ENCODE data around the gene PARD3B.

PARD3B gene

GRCh38 chr2:204877691-204878090 is 332.4 kb downstream of the PARD3B start:
- no peaks in the 10 kb centered on the region for H3K36me3 Mint-ChIP-seq (ENCODE audit: low read depth)
- H3K4me3 Mint-ChIP-seq: no peak overlapping the region
- DNase-seq (no peak), ATAC-seq (no peak)
- peaks cover 8% of the 10 kb centered on the region for H3K9me3 Mint-ChIP-seq
- H3K4me1 Mint-ChIP-seq: peaks cover 22% of the 10 kb centered on the region
- no peak overlapping the region for H3K27ac Mint-ChIP-seq
- no peaks in the 10 kb centered on the region for H3K27me3 Mint-ChIP-seq

GRCh38 chr2:204880928-204881327 is 335.7 kb downstream of the PARD3B start:
- no peak overlapping the region for H3K27ac Mint-ChIP-seq
- no peak overlapping the region for H3K4me3 Mint-ChIP-seq
- no peaks in the 10 kb centered on the region for H3K27me3 Mint-ChIP-seq
- H3K4me1 Mint-ChIP-seq: peaks cover 20% of the 10 kb centered on the region
- H3K36me3 Mint-ChIP-seq (ENCODE audit: low read depth): no peaks in the 10 kb centered on the region
- DNase-seq (no peak), ATAC-seq (no peak)
- no peaks in the 10 kb centered on the region for H3K9me3 Mint-ChIP-seq

GRCh38 chr2:204881655-204882054 is 336.4 kb downstream of the PARD3B start:
- Mint-ChIP-seq H3K9me3 (no peaks in the 10 kb centered on the region), H3K36me3 (ENCODE audit: low read depth) (no peaks in the 10 kb centered on the region), H3K27ac (no peak overlapping the region), H3K27me3 (no peaks in the 10 kb centered on the region), H3K4me1 (peaks cover 20% of the 10 kb centered on the region), H3K4me3 (no peak overlapping the region)
- ATAC-seq (peak; percentile 80), DNase-seq (no peak)

GRCh38 chr2:204885747-204886146 is 340.5 kb downstream of the PARD3B start:
- DNase-seq (no peak), ATAC-seq (no peak)
- Mint-ChIP-seq H3K27me3 (no peaks in the 10 kb centered on the region), H3K27ac (no peak overlapping the region), H3K36me3 (ENCODE audit: low read depth) (no peaks in the 10 kb centered on the region), H3K4me3 (no peak overlapping the region), H3K4me1 (peaks cover 12% of the 10 kb centered on the region), H3K9me3 (no peaks in the 10 kb centered on the region)

- H3K4me1 Mint-ChIP-seq: peaks cover 3% of the 10 kb centered on the region
These were observed 341.4 kb downstream of the PARD3B start for GRCh38 chr2:204886713-204887112.

GRCh38 chr2:204888222-204888621 is 342.9 kb downstream of the PARD3B start:
- Mint-ChIP-seq H3K27me3 (no peaks in the 10 kb centered on the region), H3K36me3 (ENCODE audit: low read depth) (no peaks in the 10 kb centered on the region), H3K27ac (no peak overlapping the region), H3K4me1 (no peaks in the 10 kb centered on the region), H3K9me3 (no peaks in the 10 kb centered on the region), H3K4me3 (no peak overlapping the region)
- no peak for ATAC-seq
- DNase-seq: no peak

More at GRCh38 chr2:204886713-204887112, 341.4 kb downstream of the PARD3B start:
- Mint-ChIP-seq H3K27ac (no peak overlapping the region), H3K27me3 (no peaks in the 10 kb centered on the region), H3K9me3 (no peaks in the 10 kb centered on the region), H3K36me3 (ENCODE audit: low read depth) (no peaks in the 10 kb centered on the region), H3K4me3 (no peak overlapping the region)
- no peak for DNase-seq
- no peak for ATAC-seq

- H3K4me1 Mint-ChIP-seq: no peaks in the 10 kb centered on the region
- DNase-seq: no peak
- ATAC-seq: no peak
- no peaks in the 10 kb centered on the region for H3K36me3 Mint-ChIP-seq (ENCODE audit: low read depth)
- no peaks in the 10 kb centered on the region for H3K27me3 Mint-ChIP-seq
- H3K4me3 Mint-ChIP-seq: no peak overlapping the region
- H3K27ac Mint-ChIP-seq: no peak overlapping the region
- H3K9me3 Mint-ChIP-seq: no peaks in the 10 kb centered on the region
These were observed 345.4 kb downstream of the PARD3B start for GRCh38 chr2:204890680-204891079.

- Mint-ChIP-seq H3K9me3 (no peaks in the 10 kb centered on the region), H3K36me3 (ENCODE audit: low read depth) (no peaks in the 10 kb centered on the region), H3K4me3 (no peak overlapping the region), H3K27ac (no peak overlapping the region), H3K4me1 (no peaks in the 10 kb centered on the region), H3K27me3 (no peaks in the 10 kb centered on the region)
- no peak for ATAC-seq
- DNase-seq: no peak
These were observed 346.5 kb downstream of the PARD3B start for GRCh38 chr2:204891739-204892138.

- DNase-seq: no peak
- ATAC-seq: no peak
These were observed 347.4 kb downstream of the PARD3B start for GRCh38 chr2:204892506-204893255.

GRCh38 chr2:204896146-204896545 is 350.9 kb downstream of the PARD3B start:
- DNase-seq (no peak), ATAC-seq (no peak)
- Mint-ChIP-seq H3K27ac (no peak overlapping the region), H3K4me3 (no peak overlapping the region), H3K27me3 (no peaks in the 10 kb centered on the region), H3K36me3 (ENCODE audit: low read depth) (peaks cover 5% of the 10 kb centered on the region), H3K9me3 (peaks cover 18% of the 10 kb centered on the region), H3K4me1 (peaks cover 9% of the 10 kb centered on the region)

More at GRCh38 chr2:204892506-204893255, 347.4 kb downstream of the PARD3B start:
- H3K4me1 Mint-ChIP-seq: no peaks in the 10 kb centered on the region
- H3K4me3 Mint-ChIP-seq: no peak overlapping the region
- no peaks in the 10 kb centered on the region for H3K9me3 Mint-ChIP-seq
- no peaks in the 10 kb centered on the region for H3K36me3 Mint-ChIP-seq (ENCODE audit: low read depth)
- no peak overlapping the region for H3K27ac Mint-ChIP-seq
- no peaks in the 10 kb centered on the region for H3K27me3 Mint-ChIP-seq

- Mint-ChIP-seq H3K27ac (no peak overlapping the region), H3K9me3 (peaks cover 18% of the 10 kb centered on the region), H3K4me1 (peaks cover 10% of the 10 kb centered on the region), H3K36me3 (ENCODE audit: low read depth) (peaks cover 5% of the 10 kb centered on the region), H3K4me3 (no peak overlapping the region), H3K27me3 (no peaks in the 10 kb centered on the region)
- ATAC-seq (no peak), DNase-seq (no peak)
These were observed 352.3 kb downstream of the PARD3B start for GRCh38 chr2:204897561-204897960.

GRCh38 chr2:204898928-204899640 is 353.8 kb downstream of the PARD3B start:
- H3K27ac Mint-ChIP-seq: no peak overlapping the region
- H3K27me3 Mint-ChIP-seq: no peaks in the 10 kb centered on the region
- H3K9me3 Mint-ChIP-seq: peaks cover 18% of the 10 kb centered on the region
- peaks cover 5% of the 10 kb centered on the region for H3K36me3 Mint-ChIP-seq (ENCODE audit: low read depth)
- no peak overlapping the region for H3K4me3 Mint-ChIP-seq
- H3K4me1 Mint-ChIP-seq: peaks cover 10% of the 10 kb centered on the region
- DNase-seq (no peak), ATAC-seq (no peak)

- H3K4me3 Mint-ChIP-seq: no peak overlapping the region
- H3K9me3 Mint-ChIP-seq: peaks cover 18% of the 10 kb centered on the region
- H3K36me3 Mint-ChIP-seq (ENCODE audit: low read depth): peaks cover 5% of the 10 kb centered on the region
These were observed 354.7 kb downstream of the PARD3B start for GRCh38 chr2:204899983-204900382.

GRCh38 chr2:204900487-204900886 is 355.2 kb downstream of the PARD3B start:
- Mint-ChIP-seq H3K27ac (no peak overlapping the region), H3K4me1 (peaks cover 10% of the 10 kb centered on the region), H3K4me3 (no peak overlapping the region), H3K9me3 (peaks cover 18% of the 10 kb centered on the region), H3K27me3 (no peaks in the 10 kb centered on the region), H3K36me3 (ENCODE audit: low read depth) (peaks cover 5% of the 10 kb centered on the region)
- ATAC-seq: no peak
- DNase-seq: no peak

More at GRCh38 chr2:204899983-204900382, 354.7 kb downstream of the PARD3B start:
- Mint-ChIP-seq H3K4me1 (peaks cover 10% of the 10 kb centered on the region), H3K27ac (no peak overlapping the region), H3K27me3 (no peaks in the 10 kb centered on the region)
- DNase-seq: no peak
- ATAC-seq: no peak

GRCh38 chr2:204900910-204901309 is 355.6 kb downstream of the PARD3B start:
- Mint-ChIP-seq H3K27me3 (no peaks in the 10 kb centered on the region), H3K27ac (no peak overlapping the region), H3K4me3 (no peak overlapping the region), H3K36me3 (ENCODE audit: low read depth) (peaks cover 5% of the 10 kb centered on the region), H3K9me3 (peaks cover 18% of the 10 kb centered on the region), H3K4me1 (peaks cover 10% of the 10 kb centered on the region)
- DNase-seq (no peak), ATAC-seq (no peak)

Data from activated naive CD8-positive, alpha-beta T cell treated with anti-CD3 and anti-CD28 coated beads, Interleukin-2, amount 50 U/mL, for 24 hours (primary cell).